Omental fat pad (tissue), 4 donors: ENCODE data around the gene TOR1A. TPM values are rescaled to one million over a fixed set of nuclear protein-coding genes. Genes with fewer than 3 reads are reported as not detected.

Source experiments
- ATAC-seq: fragments of 150-250 bp; one replicate; pipeline ENCODE4 v1.9.1; 2016; ENCODE audit warnings: mild to moderate bottlenecking, moderate library complexity; ENCODE audit not compliant: low FRiP score
- DNase-seq: peaks from one replicate; pipeline ENCODE4 v3.0.0-alpha.2; 2019; ENCODE audit warnings: low spot score
- CTCF ChIP-seq, 3 donors: fragments of 450-650 bp; IDR thresholded peaks; one replicate each; pipeline ENCODE4 v1.5.1; 2016 to 2017; ENCODE audit warnings: antibody characterized with exemption in 3 of 3, mild to moderate bottlenecking in 3 of 3, moderate library complexity in 2 of 3
- total RNA-seq, 4 donors: library from RNA; depleted of rRNA; stranded (reverse); fragments of >200 nt; gene quantifications; one replicate each; pipeline ENCODE4 v1.1.0, GENCODE V29; 2016

The TOR1A gene
- total RNA-seq, 4 donors from 2014 or later: 37.4 to 62.6 (median 51.0) TPM

GRCh38 chr9:129860653-129861446 is 36.9 kb upstream of the TOR1A start:
- no peak for ATAC-seq

GRCh38 chr9:129858167-129858962 is 34.4 kb upstream of the TOR1A start:
- no peak for TF ChIP-seq CTCF (IDR thresholded peaks at IDR 0.05)
- ATAC-seq (no peak), DNase-seq (no peak)

More at GRCh38 chr9:129860653-129861446, 36.9 kb upstream of the TOR1A start:
- DNase-seq: no peak
- TF ChIP-seq CTCF (IDR thresholded peaks at IDR 0.05): no peak

- ATAC-seq (no peak), DNase-seq (no peak)
- no peak for TF ChIP-seq CTCF (IDR thresholded peaks at IDR 0.05)
Measured at GRCh38 chr9:129857207-129857606, 33.3 kb upstream of the TOR1A start.

GRCh38 chr9:129854588-129855110 is 30.7 kb upstream of the TOR1A start:
- ATAC-seq: no peak
- no peak for DNase-seq
- TF ChIP-seq CTCF (IDR thresholded peaks at IDR 0.05): no peak

- DNase-seq (no peak), ATAC-seq (no peak)
- no peak for TF ChIP-seq CTCF (IDR thresholded peaks at IDR 0.05)
Measured at GRCh38 chr9:129853614-129854013, 29.7 kb upstream of the TOR1A start.

- ATAC-seq (no peak), DNase-seq (no peak)
- TF ChIP-seq CTCF (IDR thresholded peaks at IDR 0.05): no peak
Measured at GRCh38 chr9:129852579-129852978, 28.6 kb upstream of the TOR1A start.
